ENCODE results near the gene NXPH3.

DNA sequence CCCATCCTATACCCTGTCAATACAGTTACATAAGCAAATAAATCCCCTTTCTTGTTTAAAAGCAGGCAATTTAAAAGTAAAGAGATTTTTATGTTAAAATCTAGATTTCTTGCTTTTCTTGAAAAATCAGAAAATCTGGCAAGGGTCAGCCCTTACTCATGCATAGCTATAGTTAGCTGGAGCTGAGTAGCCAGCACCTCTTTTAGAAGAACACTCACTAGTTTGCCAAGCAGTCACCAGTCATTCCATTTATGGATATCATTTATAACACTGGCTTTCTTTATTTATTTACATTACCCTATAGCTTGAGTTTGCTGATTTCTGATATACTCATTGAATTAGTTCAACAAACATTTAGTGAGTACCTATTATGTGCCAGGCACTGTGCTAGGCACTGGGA, 45.7 kb downstream of the NXPH3 start:
- TF ChIP-seq, protein P1, sequence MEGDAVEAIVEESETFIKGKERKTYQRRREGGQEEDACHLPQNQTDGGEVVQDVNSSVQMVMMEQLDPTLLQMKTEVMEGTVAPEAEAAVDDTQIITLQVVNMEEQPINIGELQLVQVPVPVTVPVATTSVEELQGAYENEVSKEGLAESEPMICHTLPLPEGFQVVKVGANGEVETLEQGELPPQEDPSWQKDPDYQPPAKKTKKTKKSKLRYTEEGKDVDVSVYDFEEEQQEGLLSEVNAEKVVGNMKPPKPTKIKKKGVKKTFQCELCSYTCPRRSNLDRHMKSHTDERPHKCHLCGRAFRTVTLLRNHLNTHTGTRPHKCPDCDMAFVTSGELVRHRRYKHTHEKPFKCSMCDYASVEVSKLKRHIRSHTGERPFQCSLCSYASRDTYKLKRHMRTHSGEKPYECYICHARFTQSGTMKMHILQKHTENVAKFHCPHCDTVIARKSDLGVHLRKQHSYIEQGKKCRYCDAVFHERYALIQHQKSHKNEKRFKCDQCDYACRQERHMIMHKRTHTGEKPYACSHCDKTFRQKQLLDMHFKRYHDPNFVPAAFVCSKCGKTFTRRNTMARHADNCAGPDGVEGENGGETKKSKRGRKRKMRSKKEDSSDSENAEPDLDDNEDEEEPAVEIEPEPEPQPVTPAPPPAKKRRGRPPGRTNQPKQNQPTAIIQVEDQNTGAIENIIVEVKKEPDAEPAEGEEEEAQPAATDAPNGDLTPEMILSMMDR (IDR thresholded peaks at IDR 0.05), result no peak
- TF ChIP-seq POLR2A (IDR thresholded peaks at IDR 0.05), result no peak

Data from esophagus squamous epithelium (tissue), 4 donors.